Right ventricle myocardium superior (tissue), 1 donor: Measurements from ENCODE around the gene SF3B3. TPM values are rescaled to one million over a fixed set of nuclear protein-coding genes. Genes with fewer than 3 reads are reported as not detected.

Experiments
- ATAC-seq: fragments of 200-7000 bp; cut with Tn5 transposase; one replicate; pipeline ENCODE4 v1.9.1; 2020; ENCODE audit warnings: mild to moderate bottlenecking; ENCODE audit not compliant: poor library complexity
- DNase-seq: peaks from one replicate; pipeline ENCODE4 v3.0.0-alpha.2; 2020
- intact Hi-C: fragments of 100-400 bp; cut with DNase I; formaldehyde crosslinking; loops from one replicate; pipeline ENCODE4 v1.11.2; 2022
- long read RNA-seq: library from polyadenylated mRNA; unstranded; transcript quantifications from one replicate; pipeline ENCODE4 v2.0.0, GENCODE V29; 2021
- total RNA-seq: library from RNA; stranded (reverse); fragmentation: NEBNext Ultra II Directional; extraction: Animal tissue kit (Norgen Biotek cat#: 25700); gene quantifications from one replicate; pipeline ENCODE4 v1.2.1, GENCODE V29; 2021
- donor health status: DM: no; HTN: yes; CAD: no; lungs with severe emphysema.

SF3B3 gene
- total RNA-seq = 129 TPM
- long read RNA-seq, full-length matches to known transcripts = 52 of 118 reads
- long read RNA-seq, partial matches to known transcripts = 64 of 118 reads
- long read RNA-seq, other reads (novel, unspliced or antisense) = 2 of 118 reads

DNA sequence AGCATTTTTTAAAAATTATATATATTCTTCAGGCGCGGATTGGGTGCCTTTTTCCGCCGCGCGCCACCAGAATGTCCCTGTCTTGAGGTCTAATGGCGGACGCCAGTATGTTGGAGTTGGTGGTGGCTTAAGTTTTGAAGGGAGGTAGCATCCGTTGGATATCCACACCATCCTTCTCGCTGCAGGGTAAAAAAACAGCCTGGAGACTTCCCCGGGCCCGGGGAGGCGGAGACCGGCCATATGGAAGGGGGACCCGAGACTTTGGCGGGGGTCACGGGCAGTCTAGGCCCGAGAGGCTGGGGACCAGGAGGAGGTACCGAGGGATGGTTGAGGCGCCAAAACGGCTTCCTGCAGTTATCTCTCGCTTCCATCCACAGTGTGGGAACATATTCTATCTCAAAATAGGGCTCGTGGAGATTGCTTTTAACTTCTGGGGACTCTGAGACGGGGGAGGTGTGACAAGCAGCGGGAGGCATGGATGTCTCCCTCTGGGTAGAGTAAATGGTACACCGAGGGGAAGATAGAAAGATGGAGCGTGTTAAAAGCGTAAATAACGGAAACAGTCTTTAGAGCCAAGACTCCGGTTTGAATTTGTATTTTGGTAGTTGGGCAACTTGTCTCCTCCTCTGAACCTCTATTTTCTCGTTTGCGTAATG, at the start of gene SF3B3:
Gene SF3B3, plus strand, starts transcription at position 74 of the 656 bp plus-strand sequence. CDS start 2,841 bp downstream, outside the sequence.
- ATAC-seq (peak; percentile 93), DNase-seq (peak; percentile 83)
- intact Hi-C loops = no loop called here

DNA sequence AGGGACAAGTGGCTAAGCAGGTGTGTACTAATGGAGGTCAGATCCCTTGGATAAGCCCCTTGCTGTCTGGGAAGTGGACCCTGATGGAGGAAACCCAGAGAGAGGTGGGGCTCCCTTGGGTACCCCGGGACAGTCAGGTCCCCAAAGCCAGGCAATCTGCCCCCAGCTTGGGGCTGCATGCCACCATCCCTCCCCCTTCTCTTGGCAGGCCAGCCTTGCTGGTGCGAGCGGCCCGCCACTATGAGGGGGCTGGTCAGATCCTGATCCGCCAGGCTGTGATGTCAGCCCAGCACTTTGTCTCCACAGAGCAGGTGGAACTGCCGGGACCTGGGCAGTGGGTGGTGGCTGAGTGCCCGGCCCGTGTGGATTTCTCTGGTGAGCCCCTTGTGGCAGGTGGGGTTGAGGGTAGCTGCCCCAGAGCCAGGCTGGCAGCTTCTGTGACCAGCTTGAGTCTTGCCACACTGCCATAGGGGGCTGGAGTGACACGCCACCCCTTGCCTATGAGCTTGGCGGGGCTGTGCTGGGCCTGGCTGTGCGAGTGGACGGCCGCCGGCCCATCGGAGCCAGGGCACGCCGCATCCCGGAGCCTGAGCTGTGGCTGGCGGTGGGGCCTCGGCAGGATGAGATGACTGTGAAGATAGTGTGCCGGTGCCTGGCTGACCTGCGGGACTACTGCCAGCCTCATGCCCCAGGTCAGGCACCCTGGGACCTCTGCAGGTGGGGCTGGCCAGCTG, 49.1 kb upstream of the SF3B3 start:
- no peak for ATAC-seq
- DNase-seq = no peak
- intact Hi-C loops = loop anchor here (5.0 kb wide), 1 partner anchor 82 kb away; no protein-coding TSS in a partner anchor

DNA sequence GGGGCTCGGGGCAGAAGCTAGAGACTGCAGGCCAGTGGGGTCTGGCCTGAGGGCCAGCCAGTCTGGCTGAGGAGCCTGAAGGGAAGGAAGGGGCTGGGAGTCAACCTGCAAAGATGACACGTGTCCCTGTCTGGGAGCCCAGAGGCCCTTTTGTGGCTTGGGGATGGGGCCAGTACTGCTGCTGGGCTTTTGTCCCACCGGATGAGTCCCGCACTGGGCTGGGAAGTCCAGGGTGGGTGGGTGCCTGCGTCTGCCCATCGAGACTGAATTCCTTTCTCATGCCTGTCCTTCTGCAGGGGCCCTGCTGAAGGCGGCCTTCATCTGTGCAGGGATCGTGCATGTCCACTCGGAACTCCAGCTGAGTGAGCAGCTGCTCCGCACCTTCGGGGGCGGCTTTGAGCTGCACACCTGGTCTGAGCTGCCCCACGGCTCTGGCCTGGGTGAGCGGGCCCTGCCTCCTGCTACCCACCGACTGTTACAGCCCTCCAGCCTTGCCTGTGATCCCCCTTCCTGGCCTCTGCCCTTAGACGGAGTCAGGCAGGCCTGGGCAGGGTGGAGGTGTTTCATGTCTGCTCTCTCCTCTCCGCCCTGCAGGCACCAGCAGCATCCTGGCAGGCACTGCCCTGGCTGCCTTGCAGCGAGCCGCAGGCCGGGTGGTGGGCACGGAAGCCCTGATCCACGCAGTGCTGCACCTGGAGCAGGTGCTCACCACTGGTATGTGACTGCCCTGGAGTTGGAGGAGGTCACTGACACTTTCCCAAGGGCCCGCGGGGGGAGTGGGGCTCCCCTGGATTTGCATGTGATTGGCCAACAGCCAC, 48.4 kb upstream of the SF3B3 start:
- ATAC-seq = no peak
- DNase-seq = no peak
- intact Hi-C loops = loop anchor here (5.0 kb wide), 1 partner anchor 83 kb away; no protein-coding TSS in a partner anchor

DNA sequence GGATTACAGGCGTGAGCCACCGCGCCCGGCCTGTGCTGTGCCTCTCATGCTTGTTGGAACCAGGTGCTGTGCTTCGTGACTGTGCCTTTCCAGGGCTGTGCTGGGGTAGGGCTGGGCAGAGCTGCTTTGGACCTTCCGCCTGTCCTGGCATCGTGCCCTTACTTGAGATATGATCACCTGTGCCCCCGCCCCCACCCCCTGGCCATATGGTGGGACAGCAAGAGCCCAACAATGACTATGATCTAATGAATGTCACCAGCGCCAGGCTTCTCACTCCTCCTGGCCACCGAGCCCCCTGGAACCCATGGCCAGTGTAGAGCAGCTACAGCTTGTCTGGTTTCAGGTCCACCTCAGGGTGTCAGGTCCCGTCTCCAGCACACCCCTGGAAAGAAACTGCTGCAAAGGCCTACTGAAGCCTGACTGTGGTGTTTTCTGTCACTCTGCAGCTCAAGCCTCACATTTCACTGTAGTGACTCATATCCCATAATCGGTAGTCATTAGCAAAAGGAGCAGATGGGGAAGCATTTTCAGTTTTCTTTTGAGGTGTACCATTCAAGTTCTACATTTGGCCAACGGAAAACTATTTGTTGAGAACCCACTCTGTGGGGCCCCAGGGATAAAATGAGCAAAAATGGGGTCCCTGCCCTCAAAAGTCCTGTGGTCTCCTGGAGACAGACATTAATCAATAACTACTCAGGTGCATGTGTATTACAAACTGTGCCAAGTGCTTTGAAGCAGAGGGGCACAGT, 47.2 kb upstream of the SF3B3 start:
- DNase-seq (no peak), ATAC-seq (peak; percentile 58)
- intact Hi-C loops = loop anchor here (5.0 kb wide), 1 partner anchor 84 kb away; no protein-coding TSS in a partner anchor

DNA sequence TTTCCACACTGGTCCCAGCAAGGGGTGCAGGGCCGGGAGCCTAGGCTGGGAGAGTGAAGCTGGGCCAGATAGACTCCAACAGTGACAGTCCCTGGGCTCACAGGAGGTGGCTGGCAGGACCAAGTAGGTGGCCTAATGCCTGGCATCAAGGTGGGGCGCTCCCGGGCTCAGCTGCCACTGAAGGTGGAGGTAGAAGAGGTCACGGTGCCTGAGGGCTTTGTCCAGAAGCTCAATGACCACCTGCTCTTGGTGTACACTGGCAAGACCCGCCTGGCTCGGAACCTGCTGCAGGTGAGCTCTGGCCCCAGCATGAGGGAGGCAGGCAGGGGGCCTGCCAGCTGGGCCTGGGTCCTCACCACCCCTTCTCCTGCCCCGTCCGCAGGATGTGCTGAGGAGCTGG, 45.4 kb upstream of the SF3B3 start:
- DNase-seq (no peak), ATAC-seq (no peak)
- intact Hi-C loops = loop anchor here (5.0 kb wide), 1 partner anchor 86 kb away; no protein-coding TSS in a partner anchor

DNA sequence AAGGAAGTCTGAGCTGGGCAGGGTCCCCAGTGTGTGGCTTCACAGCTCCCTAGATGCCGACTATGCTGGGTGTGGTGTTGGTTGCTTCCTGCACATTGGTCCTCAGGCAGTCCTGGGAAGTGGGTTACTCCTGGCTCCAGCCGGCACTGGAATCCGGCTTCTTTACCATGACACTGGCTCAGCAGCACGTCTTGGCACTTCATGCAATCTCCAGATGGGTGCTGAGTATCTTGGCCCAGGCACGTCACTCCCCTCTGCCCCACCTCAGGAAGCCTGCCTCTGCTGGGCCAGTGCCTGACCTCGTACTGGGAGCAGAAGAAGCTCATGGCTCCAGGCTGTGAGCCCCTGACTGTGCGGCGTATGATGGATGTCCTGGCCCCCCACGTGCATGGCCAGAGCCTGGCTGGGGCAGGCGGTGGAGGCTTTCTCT, 44.7 kb upstream of the SF3B3 start:
- intact Hi-C loops = loop anchor here (5.0 kb wide), 1 partner anchor 87 kb away; no protein-coding TSS in a partner anchor

DNA sequence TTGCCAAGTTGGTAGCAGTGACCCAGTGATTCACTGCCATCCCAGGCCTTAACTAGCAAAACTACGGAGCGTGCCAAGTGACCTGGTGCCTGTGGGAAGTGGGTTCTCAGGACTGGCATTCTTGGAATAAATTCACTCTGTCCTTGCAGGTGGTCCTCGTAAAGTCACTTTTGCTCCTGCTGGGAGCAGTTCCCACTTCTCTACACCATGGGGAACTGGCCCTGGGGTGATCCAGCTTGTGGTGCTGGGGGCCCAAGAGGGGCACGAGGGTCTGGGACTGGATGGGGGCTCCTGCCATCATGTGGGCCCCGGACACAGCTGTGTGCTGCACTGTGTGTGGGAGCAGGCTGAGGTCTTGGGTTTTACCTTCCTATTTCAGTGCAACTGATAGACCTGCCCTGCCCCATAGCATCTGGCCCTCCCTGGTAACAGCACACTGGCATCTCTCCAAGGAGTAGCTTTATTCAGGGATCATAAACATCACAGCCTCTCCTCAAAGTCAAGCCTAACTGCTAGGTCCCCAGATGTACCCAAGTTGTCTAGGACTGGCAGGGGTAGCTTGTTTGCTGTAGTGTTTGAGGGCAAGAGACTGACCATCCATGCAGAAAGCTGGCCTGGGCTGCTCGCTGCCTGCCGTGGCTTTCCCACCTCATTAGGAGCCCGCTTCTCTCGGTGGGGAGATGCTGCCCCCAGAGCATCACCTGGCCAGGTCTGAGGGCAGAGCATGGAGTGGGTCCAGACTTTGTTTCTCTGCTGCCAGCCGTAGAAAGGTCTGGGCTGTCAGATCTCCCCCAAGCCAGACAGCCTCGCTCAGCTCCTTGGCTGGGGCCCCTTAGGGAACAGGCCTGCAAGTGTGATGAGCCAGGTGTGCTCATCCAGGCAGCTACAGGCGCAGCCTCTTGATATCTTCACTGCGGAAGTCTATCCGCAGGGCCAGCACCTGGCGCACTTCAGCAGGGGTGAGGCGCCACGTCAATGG, 43.2 kb upstream of the SF3B3 start:
- ATAC-seq (no peak), DNase-seq (no peak)
- intact Hi-C loops = no loop called here

More for the DNA sequence above, 44.7 kb upstream of the SF3B3 start:
- ATAC-seq (peak; percentile 28), DNase-seq (no peak)

DNA sequence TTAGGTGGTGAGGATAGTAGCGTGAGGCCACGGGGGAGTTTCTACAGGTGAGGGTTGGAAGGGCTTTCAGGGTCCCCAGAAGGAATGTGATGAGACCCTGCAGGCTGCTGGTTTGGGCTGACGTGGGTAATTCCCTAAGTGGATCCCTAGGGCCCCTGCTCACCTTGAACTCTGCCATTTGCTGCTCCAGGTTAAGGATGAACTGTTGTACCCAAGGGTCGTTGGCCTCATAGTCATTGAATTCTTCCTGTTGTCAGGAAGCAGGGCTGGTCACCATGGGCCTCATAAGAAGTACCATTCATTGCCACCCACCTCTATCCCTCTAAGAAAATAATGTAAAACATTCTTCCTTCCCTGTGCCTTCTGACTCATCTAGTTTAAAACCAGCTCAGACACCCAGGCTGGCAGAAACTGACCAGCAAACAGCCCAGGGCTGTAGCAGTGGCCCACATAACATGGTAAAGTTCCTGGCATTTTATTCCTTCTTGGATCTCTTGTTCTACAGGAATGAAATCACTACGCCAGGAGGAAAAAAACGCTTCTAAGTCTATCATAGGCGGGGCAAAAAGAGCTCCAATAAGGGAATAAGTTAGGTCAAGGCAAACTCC, 41.6 kb upstream of the SF3B3 start:
- intact Hi-C loops = no loop called here
- ATAC-seq = no peak

DNA sequence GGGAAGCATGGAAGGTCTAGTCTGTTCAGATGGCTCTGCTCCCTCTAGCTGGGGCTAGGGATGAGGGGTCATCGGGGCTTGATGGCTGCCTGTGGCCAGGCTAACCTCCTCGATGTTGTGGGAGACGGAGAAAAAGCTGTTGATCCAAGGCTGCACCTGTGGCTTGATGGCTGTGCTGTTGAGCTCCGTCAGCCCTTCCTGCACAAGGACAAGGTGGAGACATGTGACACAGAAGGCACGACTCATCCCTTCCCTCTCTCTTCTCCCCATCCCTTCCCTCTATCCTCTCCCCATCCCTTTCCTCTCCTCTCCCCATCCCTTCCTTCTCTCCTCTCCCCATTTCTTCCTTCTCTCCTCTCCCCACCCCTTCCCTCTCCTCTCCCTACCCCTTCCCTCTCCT, 41.0 kb upstream of the SF3B3 start:
- ATAC-seq (no peak), DNase-seq (no peak)
- intact Hi-C loops = no loop called here

More for the DNA sequence above, 41.6 kb upstream of the SF3B3 start:
- DNase-seq = no peak

DNA sequence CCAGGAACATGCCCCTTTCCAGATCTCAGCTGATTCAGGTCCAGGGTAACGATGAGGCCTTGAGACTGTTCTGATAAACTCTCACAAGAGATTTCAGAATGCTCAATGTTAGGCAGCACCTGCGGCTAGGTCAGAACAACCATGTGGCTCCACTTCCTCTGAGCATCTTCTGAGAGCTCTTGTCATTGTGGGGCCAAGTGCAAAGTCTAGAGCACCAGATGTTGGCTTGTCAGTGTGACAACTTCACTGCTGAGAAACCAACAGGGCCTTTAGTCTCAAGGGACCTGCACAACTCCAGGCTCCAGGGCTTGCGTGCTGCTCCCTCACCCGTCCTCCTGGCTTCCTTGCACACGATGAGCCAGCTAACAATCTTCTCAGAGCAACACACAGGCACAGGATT, 40.2 kb upstream of the SF3B3 start:
- DNase-seq (no peak), ATAC-seq (no peak)
- intact Hi-C loops = no loop called here

DNA sequence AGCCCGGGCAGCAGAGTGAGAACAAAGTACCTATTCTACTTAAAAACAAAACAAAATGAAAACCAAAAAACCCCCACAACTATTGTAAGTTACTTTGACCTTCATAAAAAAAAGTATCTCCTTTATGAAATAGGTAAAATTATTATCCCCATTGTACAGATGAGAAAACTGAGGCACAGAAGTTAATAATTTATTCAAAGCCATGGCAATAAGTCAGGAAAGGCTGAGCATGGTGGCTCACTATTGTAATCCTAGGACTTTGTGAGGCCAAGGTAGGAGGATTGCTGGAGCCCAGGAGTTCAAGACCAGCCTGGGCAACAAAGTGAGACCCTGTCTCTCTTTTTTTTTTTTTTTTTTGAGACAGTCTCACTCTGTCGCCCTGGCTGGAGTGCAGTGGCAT, 38.7 kb upstream of the SF3B3 start:
- intact Hi-C loops = no loop called here
- no peak for DNase-seq

DNA sequence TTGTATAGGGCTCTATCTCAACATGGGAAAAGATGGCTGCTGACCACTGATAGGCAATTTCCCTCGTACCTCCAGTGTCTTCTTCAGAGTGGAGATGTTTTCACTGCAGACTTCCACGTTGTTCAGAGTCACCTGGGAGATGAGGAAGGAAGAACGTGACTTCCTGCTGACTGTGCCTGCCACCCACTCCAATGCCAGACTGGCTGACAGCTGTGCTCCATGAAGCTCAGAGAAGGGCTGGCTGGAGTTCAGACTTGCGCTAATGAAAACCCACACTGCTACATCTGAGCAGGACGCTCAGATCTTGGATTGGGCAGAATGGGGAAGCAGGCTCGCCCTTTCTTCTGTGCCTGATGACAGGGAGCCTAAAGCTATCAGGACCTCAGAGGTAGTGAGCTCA, 33.4 kb upstream of the SF3B3 start:
- DNase-seq = no peak
- peak; percentile 61 for ATAC-seq
- intact Hi-C loops = no loop called here

More for the DNA sequence above, 38.7 kb upstream of the SF3B3 start:
- ATAC-seq = no peak

DNA sequence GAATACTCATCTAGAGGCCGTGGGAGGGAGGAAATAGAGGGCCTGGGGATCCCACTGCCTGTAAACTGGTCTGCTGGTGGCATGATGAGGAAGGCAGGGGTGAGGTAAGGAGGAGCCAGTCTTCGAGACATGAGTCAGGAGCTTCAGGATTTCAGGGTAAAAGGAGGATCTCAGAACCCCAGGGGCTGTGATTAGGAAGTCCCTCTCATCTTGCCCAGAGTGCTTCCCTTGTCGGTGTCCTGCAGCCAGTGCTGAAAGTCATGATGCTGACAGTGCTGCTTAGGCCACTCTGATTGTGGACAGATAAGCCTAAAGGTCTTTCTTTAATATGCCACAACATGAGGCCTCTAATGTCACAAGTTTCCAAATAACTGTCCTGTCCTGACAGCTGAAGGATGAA, 29.8 kb upstream of the SF3B3 start:
- DNase-seq (no peak), ATAC-seq (peak; percentile 32)
- intact Hi-C loops = no loop called here

DNA sequence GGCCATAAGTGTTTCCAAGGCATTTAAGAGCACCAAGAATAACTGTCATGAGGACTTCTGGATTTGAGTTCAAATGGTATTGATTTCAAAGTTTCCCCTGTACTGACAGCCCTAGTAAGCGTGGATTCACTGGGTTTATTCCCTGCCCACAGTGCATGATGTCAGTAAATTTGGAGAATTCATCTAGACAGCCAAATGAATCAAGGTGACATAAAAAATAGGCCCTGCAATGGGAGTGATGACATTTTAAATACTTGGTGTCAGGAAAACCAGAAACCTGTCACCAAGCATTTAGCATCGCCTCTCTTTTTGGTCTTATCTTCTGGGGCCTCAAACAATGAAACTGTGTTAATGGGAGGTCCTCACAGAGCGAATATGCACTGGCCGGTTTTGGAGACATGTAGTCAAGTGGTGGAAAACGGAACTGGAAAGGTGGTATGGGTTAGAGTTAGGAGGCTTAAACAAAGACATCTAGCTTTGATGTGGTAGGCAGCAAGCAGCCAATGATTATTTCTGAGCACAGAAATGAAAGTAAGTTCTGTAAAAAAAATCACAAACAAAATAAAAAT, 29.3 kb upstream of the SF3B3 start:
- intact Hi-C loops = no loop called here
- DNase-seq (no peak), ATAC-seq (peak; percentile 78)

DNA sequence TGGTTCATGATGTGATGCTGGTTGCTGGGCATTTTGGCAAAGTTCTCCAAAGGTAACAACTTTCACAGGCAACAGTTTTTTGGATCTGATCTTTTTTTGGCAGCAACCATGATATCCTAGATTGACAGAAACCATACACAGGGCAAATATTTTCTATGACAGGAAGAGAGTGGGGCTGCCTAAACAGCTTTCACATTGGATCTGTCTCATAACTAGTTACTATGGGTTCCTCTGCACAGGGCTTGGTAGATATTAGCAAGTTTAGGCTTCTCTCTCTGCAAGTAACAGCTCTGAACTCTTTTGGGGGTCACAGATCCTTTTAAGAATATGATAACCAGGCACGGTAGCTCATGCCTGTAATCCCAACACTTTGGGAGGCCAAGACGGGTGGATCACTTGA, 28.8 kb upstream of the SF3B3 start:
- intact Hi-C loops = no loop called here
- no peak for ATAC-seq
- DNase-seq = no peak

DNA sequence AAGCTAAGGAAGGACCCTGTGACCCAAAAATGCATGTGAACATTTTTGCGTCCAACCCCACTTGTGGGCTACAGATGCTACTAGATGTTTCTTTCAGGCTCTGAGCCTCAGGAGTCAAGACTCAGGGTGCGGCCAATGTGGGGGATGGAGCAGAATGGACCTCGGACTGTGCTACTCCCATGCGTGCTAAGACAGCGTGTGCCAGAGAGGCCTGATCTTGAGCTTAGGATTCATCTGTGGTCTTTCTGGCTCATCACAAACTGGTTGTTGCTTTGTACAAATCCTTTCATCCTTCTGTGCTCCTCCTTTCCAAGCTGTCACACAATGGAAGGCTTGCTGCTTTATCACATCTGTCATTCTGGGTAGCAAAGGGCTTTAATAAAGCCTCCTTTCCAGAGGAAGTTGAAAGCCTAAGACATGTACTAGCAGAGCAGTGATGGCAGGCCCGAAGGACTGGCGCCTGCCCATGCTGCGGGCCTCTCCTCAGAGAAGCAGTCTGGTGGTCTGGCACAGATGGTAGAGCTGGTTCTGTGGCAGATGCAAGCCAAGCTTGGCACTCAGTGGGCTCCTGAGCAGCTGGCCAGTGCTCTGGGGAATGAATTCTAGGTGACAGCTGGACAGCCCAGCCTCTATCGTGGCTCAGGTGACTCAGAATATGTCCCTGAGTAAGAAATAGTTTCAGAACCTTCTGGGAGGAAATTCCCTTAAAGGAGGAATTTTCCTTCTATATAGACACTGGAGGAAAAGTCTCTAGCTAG, 28.0 kb upstream of the SF3B3 start:
- DNase-seq = no peak
- intact Hi-C loops = no loop called here
- no peak for ATAC-seq
